B cell (primary cell): ENCODE results near the gene SYCP2. TPM values are rescaled to one million over a fixed set of nuclear protein-coding genes. Genes with fewer than 3 reads are reported as not detected.

Experiments
- ATAC-seq: fragments of 200-7000 bp; cut with Tn5 transposase; one replicate; pipeline ENCODE4 v1.10.0; 2021; ENCODE audit warnings: low read depth, mild to moderate bottlenecking, moderate number of reproducible peaks, moderate library complexity
- CTCF ChIA-PET: fragments of 350-600 bp; sonication (Branson Sonifier 250); formaldehyde crosslinking; loops from one replicate; lab custom pipeline; 2021; ENCODE audit warnings: antibody characterized with exemption, inconsistent platforms; lab: Charles Lee
- POLR2A ChIA-PET: fragments of 350-600 bp; sonication (Branson Sonifier 250); formaldehyde crosslinking; loops from one replicate; lab custom pipeline; 2021; ENCODE audit warnings: antibody characterized with exemption; lab: Charles Lee
- DNase-seq: peaks from one replicate; pipeline ENCODE4 v3.0.0; 2013
- H2AFZ ChIP-seq: 2 replicates; pipeline ENCODE4 v1.6.1; 2012; ENCODE audit warnings: mild to moderate bottlenecking, low read depth, low read length; ENCODE audit not compliant: insufficient read depth, poor library complexity, severe bottlenecking
- H3K27ac ChIP-seq, 2 donors: 1 replicate in 1 of 2; 2 replicates in 1 of 2; pipeline ENCODE4 v1.5.1; 2012 to 2013; ENCODE audit warnings: low read length in 2 of 2, mild to moderate bottlenecking in 2 of 2, moderate library complexity in 1 of 2
- H3K27me3 ChIP-seq, 4 experiments: fragments of 200-600 bp in 1 of 4; sonication (generic) in 1 of 4; replicated peaks in 1 of 4; 1 replicate in 2 of 4; 2 replicates in 2 of 4; pipeline versions ENCODE4 v1.6.1 to v1.7.0; 2013 to 2016; ENCODE audit warnings: low read length in 3 of 4, mild to moderate bottlenecking in 2 of 4, mixed read lengths in 1 of 4, moderate library complexity in 1 of 4; ENCODE audit not compliant: insufficient read depth in 4 of 4, control insufficient read depth in 3 of 4; ENCODE audit errors: control extremely low read depth in 1 of 4
- H3K36me3 ChIP-seq, 2 experiments: replicated peaks in 1 of 2; 1 replicate in 1 of 2; 2 replicates in 1 of 2; pipeline versions ENCODE4 v1.6.1 to v1.7.1; 2013; ENCODE audit warnings: low read length in 1 of 2; ENCODE audit not compliant: insufficient read depth in 2 of 2, control insufficient read depth in 1 of 2; ENCODE audit errors: control extremely low read depth in 1 of 2, extremely low read depth in 1 of 2
- H3K4me1 ChIP-seq, 2 donors: fragments of 200-600 bp in 1 of 2; sonication (generic) in 1 of 2; 1 replicate in 1 of 2; 2 replicates in 1 of 2; pipeline versions ENCODE4 v1.5.1 to v1.6.1; 2013 to 2017; ENCODE audit warnings: low read length in 2 of 2; ENCODE audit not compliant: control insufficient read depth in 2 of 2, insufficient read depth in 2 of 2
- H3K4me2 ChIP-seq: replicated peaks from 2 replicates; pipeline ENCODE3; 2012; ENCODE audit warnings: mild to moderate bottlenecking, low read depth, low read length; ENCODE audit not compliant: poor library complexity, severe bottlenecking
- H3K4me3 ChIP-seq, 5 experiments: fragments of 200-600 bp in 1 of 5; sonication (generic) in 1 of 5; 1 replicate in 3 of 5; 2 replicates in 2 of 5; pipeline versions ENCODE4 v1.5.1 to v1.7.0; 2011 to 2016; ENCODE audit warnings: low read length in 4 of 5, mild to moderate bottlenecking in 4 of 5, low read depth in 2 of 5, control low read depth in 1 of 5, moderate library complexity in 1 of 5; ENCODE audit not compliant: insufficient read depth in 1 of 5; ENCODE audit errors: control extremely low read depth in 1 of 5, extremely low read depth in 1 of 5
- H3K79me2 ChIP-seq: fragments of 200-600 bp; sonication (generic); one replicate; pipeline ENCODE4 v1.6.0; 2016; ENCODE audit warnings: low read length; ENCODE audit not compliant: control insufficient read depth, insufficient read depth
- H3K9ac ChIP-seq: fragments of 200-600 bp; sonication (generic); 2 replicates; pipeline ENCODE4 v1.6.1; 2017; ENCODE audit warnings: mild to moderate bottlenecking, low read length, moderate library complexity
- H3K9me3 ChIP-seq, 3 donors: one replicate each; pipeline versions ENCODE4 v1.6.1 to v1.7.1; 2013; ENCODE audit warnings: low read length in 2 of 3; ENCODE audit not compliant: control insufficient read depth in 2 of 3, insufficient read depth in 1 of 3; ENCODE audit errors: control extremely low read depth in 1 of 3
- H4K20me1 ChIP-seq: 2 replicates; pipeline ENCODE4 v1.6.0; 2012; ENCODE audit warnings: mild to moderate bottlenecking, low read length; ENCODE audit not compliant: insufficient read depth, control insufficient read depth, poor library complexity, severe bottlenecking
- H3K27ac Mint-ChIP-seq: one replicate; pipeline ENCODE4 v1.8.0; 2021; ENCODE audit warnings: mixed read lengths
- H3K27me3 Mint-ChIP-seq: one replicate; pipeline ENCODE4 v1.8.0; 2021; ENCODE audit warnings: mixed read lengths
- H3K4me1 Mint-ChIP-seq: one replicate; pipeline ENCODE4 v1.8.0; 2021; ENCODE audit warnings: mixed read lengths
- H3K4me3 Mint-ChIP-seq: one replicate; pipeline ENCODE4 v1.8.0; 2021; ENCODE audit warnings: mixed read lengths
- H3K9me3 Mint-ChIP-seq: one replicate; pipeline ENCODE4 v1.8.0; 2022; ENCODE audit warnings: mixed read lengths; ENCODE audit not compliant: insufficient read depth
- CTCF ChIP-seq: fragments of 200-600 bp; IDR thresholded peaks from one replicate; pipeline ENCODE4 v1.8.0; 2022; ENCODE audit warnings: antibody characterized with exemption, mild to moderate bottlenecking
- EZH2 ChIP-seq: IDR thresholded peaks from 2 replicates; pipeline ENCODE4 v1.6.1; 2012; ENCODE audit warnings: borderline replicate concordance, low read depth, mild to moderate bottlenecking, moderate library complexity, low read length; ENCODE audit not compliant: insufficient read depth, poor library complexity, severe bottlenecking
- WGBS: methylation state at CpG from one replicate; pipeline ENCODE4 v1.1.5; 2013; ENCODE audit warnings: missing lambda C conversion rate; ENCODE audit not compliant: insufficient coverage; 5-methylcytosine and 5-hydroxymethylcytosine counted together
- intact Hi-C: fragments of 100-400 bp; cut with micrococcal nuclease; formaldehyde crosslinking; loops from one replicate; pipeline ENCODE4 v1.10.0; 2022
- polyA plus RNA-seq: library from polyadenylated mRNA; depleted of rRNA; stranded (reverse); fragments of >200 nt; gene quantifications from 2 replicates; pipeline ENCODE4 v1.2.3, GENCODE V29; 2012
- total RNA-seq, 2 donors: library from RNA; stranded (reverse); fragments of 120-200 nt in 1 of 2; gene quantifications; 1 replicate in 1 of 2; 2 replicates in 1 of 2; pipeline versions ENCODE4 v1.2.3 to v1.2.4, GENCODE V29; 2013 to 2022

SYCP2 gene
- total and polyA plus RNA-seq, 2 donors (not counting 1 experiment from before 2014, with no cell fraction given) = 0.98 to 4.5 TPM

GRCh38 chr20:59903621-59904020 lies 29.8 kb downstream of the SYCP2 start:
- TF ChIP-seq CTCF (no peak), EZH2 (no peak)

GRCh38 chr20:59902470-59902869 lies 31.0 kb downstream of the SYCP2 start:
- WGBS = 65% methylated on average over 2 of the region's 3 CpGs
- intact Hi-C loops = no loop called here

More at GRCh38 chr20:59903621-59904020, 29.8 kb downstream of the SYCP2 start:
- ChIA-PET POLR2A (no interaction called here), CTCF (no interaction called here)
- no peak for DNase-seq
- Mint-ChIP-seq H3K4me1 (no peaks in the 10 kb centered on the region), H3K9me3 (no peaks in the 10 kb centered on the region), H3K27ac (no peak overlapping the region), H3K4me3 (no peak overlapping the region), H3K27me3 (peaks cover 10% of the 10 kb centered on the region)
- no peak for ATAC-seq
- Histone ChIP-seq H4K20me1 (no peaks in the 10 kb centered on the region), H3K27me3 (peaks cover 0 to under 1% (median 0%) of the 10 kb centered on the region in 4 experiments), H3K4me2 (no peak overlapping the region), H3K9ac (no peak overlapping the region), H3K27ac (no peak overlapping the region), H3K79me2 (no peaks in the 10 kb centered on the region), H3K9me3 (no peaks in the 10 kb centered on the region), H3K36me3 (no peaks in the 10 kb centered on the region), H2AFZ (no peak overlapping the region), H3K4me1 (no peaks in the 10 kb centered on the region), H3K4me3 (no peak overlapping the region)
- no CpG with 5 or more reads among the region's 1 CpG for WGBS
- intact Hi-C loops = no loop called here

More at GRCh38 chr20:59902470-59902869, 31.0 kb downstream of the SYCP2 start:
- ChIA-PET CTCF (no interaction called here), POLR2A (no interaction called here)
- Mint-ChIP-seq H3K27me3 (peaks cover 12% of the 10 kb centered on the region), H3K4me1 (no peaks in the 10 kb centered on the region), H3K9me3 (no peaks in the 10 kb centered on the region), H3K4me3 (no peak overlapping the region), H3K27ac (no peak overlapping the region)
- no peak overlapping the region for H3K27ac ChIP-seq
- ATAC-seq (no peak), DNase-seq (no peak)
- no peak overlapping the region for H3K9ac ChIP-seq
- H3K36me3 ChIP-seq = no peaks in the 10 kb centered on the region
- H2AFZ ChIP-seq = no peak overlapping the region
- TF ChIP-seq CTCF (no peak), EZH2 (no peak)
- no peak overlapping the region for H3K4me2 ChIP-seq
- H3K79me2 ChIP-seq = no peaks in the 10 kb centered on the region
- no peaks in the 10 kb centered on the region for H3K4me1 ChIP-seq
- H3K9me3 ChIP-seq = peaks cover 0 to 1% (median 0%) of the 10 kb centered on the region in 3 donors
- H3K27me3 ChIP-seq = no peaks in the 10 kb centered on the region
- H4K20me1 ChIP-seq = no peaks in the 10 kb centered on the region
- H3K4me3 ChIP-seq = no peak overlapping the region
